ENCODE measurements around the gene CCDC34. TPM values are rescaled to one million over a fixed set of nuclear protein-coding genes. Genes with fewer than 3 reads are reported as not detected.

CCDC34 gene
- total RNA-seq, 3 donors from 2014 or later: 7.2 to 11.2 (median 10.1) TPM

- no peak overlapping the region for H3K4me3 ChIP-seq
- DNase-seq (no peak), ATAC-seq (peak; percentile 11)
- H3K36me3 ChIP-seq (ENCODE audit: low read depth): no peaks in the 10 kb centered on the region
- TF ChIP-seq CTCF (IDR thresholded peaks at IDR 0.05): no peak
- intact Hi-C loops (cut with DNase I, micrococcal nuclease): no loop called here
- H3K4me1 ChIP-seq (ENCODE audit: low read depth): peaks cover 76% of the 10 kb centered on the region
- H3K9me3 ChIP-seq: no peaks in the 10 kb centered on the region
Measured at GRCh38 chr11:27397624-27398399, 34.8 kb upstream of the CCDC34 start.

GRCh38 chr11:27396259-27396839 lies 33.3 kb upstream of the CCDC34 start:
- ATAC-seq (no peak), DNase-seq (no peak)
- H3K9me3 ChIP-seq: no peaks in the 10 kb centered on the region
- H3K36me3 ChIP-seq (ENCODE audit: low read depth): no peaks in the 10 kb centered on the region
- H3K4me1 ChIP-seq (ENCODE audit: low read depth): peaks cover 70% of the 10 kb centered on the region
- intact Hi-C loops (cut with DNase I, micrococcal nuclease): no loop called here
- no peak overlapping the region for H3K4me3 ChIP-seq
- no peak for TF ChIP-seq CTCF (IDR thresholded peaks at IDR 0.05)

GRCh38 chr11:27395556-27396258 lies 32.7 kb upstream of the CCDC34 start:
- no peaks in the 10 kb centered on the region for H3K9me3 ChIP-seq
- TF ChIP-seq CTCF (IDR thresholded peaks at IDR 0.05): no peak
- intact Hi-C loops (cut with DNase I, micrococcal nuclease): no loop called here
- peaks cover 64% of the 10 kb centered on the region for H3K4me1 ChIP-seq (ENCODE audit: low read depth)
- ATAC-seq (peak; percentile 91), DNase-seq (peak in 1 of 3 donors; percentile 77)
- no peaks in the 10 kb centered on the region for H3K36me3 ChIP-seq (ENCODE audit: low read depth)
- H3K4me3 ChIP-seq: no peak overlapping the region

- DNase-seq (no peak), ATAC-seq (no peak)
- H3K4me3 ChIP-seq: no peak overlapping the region
- peaks cover 64% of the 10 kb centered on the region for H3K4me1 ChIP-seq (ENCODE audit: low read depth)
- intact Hi-C loops (cut with DNase I, micrococcal nuclease): no loop called here
- H3K9me3 ChIP-seq: no peaks in the 10 kb centered on the region
- TF ChIP-seq CTCF (IDR thresholded peaks at IDR 0.05): no peak
- H3K36me3 ChIP-seq (ENCODE audit: low read depth): no peaks in the 10 kb centered on the region
Measured at GRCh38 chr11:27394781-27395228, 31.8 kb upstream of the CCDC34 start.

GRCh38 chr11:27392278-27393114 lies 29.5 kb upstream of the CCDC34 start:
- intact Hi-C loops (cut with DNase I, micrococcal nuclease): no loop called here
- no peak for TF ChIP-seq CTCF (IDR thresholded peaks at IDR 0.05)
- peak; percentile 25 for ATAC-seq
- Histone ChIP-seq H3K4me1 (ENCODE audit: low read depth) (peaks cover 50% of the 10 kb centered on the region), H3K9me3 (no peaks in the 10 kb centered on the region), H3K4me3 (no peak overlapping the region), H3K36me3 (ENCODE audit: low read depth) (no peaks in the 10 kb centered on the region)
- DNase-seq: no peak

Measured in mucosa of descending colon (tissue), 3 donors.